RKO (cell line): ENCODE data around the gene THSD7B.

Source experiments
- DNase-seq: peaks from one replicate; pipeline ENCODE4 v3.0.0-alpha.2; 2016; ENCODE audit warnings: low spot score

Gene THSD7B

DNA sequence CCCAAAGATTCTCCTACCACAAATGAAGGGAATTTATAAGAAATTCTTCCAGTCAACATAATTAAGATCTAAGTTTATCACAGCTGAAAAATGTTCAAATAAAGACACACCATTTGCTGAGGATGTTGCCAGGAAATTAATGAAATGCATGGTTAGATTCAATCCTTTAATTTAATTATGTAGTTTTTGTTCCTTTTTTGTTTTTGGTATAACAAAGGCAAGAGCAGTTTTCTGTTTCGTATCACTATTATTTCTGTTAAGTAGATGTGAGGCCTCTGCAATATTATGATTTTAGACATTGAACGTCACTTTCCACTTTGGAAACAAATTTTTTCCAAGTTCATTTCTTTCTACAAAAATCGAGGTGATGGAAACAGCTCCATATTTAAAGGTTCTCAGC is 440.0 kb downstream of the THSD7B start:
- DNase-seq: no peak

- DNase-seq: no peak
These were observed 440.7 kb downstream of the THSD7B start for GRCh38 chr2:137206069-137206468.

GRCh38 chr2:137207030-137207429 is 441.7 kb downstream of the THSD7B start:
- DNase-seq: no peak

DNA sequence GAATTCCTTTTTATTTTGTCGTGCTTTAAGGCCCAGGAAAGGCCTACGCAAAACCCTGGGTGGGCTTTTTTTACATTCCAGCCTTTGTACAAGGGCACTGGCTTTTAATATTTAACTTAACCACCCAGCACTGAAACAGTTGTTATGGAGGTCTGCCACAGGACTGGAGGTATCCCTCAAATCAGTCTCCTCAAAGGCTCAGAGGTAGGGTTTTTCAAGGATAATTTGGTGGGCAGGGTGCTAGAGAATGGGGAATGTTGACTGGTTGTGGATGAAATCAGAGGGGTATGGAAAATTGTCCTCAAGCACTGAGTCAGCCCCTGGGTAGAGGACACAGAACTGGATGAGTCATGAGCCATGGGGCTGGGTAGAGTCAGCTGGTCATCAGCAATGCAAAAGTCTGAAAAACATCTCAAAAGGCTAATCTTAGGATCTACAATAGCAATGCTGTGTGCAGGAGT is 443.1 kb downstream of the THSD7B start:
- DNase-seq: peak; percentile 33

DNA sequence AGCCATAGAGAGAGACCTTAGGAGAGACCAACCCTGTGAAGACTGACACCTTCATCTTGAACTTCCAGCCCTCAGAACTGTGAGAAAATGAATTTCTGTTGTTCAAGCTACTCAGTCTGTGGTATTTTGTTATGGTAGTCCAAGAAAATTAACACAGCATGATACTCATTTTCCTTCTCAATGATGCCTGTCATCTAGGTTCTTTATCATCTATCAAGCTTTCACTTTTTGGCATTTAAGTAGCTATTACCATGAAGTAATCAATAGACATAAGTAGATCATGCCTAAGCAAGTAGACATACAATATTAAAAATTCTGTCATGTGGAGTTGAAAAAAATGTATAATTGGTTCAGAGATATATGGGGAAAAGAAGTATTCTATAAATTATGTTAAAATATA is 444.7 kb downstream of the THSD7B start:
- no peak for DNase-seq

- DNase-seq: no peak
These were observed 446.4 kb downstream of the THSD7B start for GRCh38 chr2:137211761-137212160.

- no peak for DNase-seq
These were observed 455.2 kb downstream of the THSD7B start for GRCh38 chr2:137220438-137220993.

DNA sequence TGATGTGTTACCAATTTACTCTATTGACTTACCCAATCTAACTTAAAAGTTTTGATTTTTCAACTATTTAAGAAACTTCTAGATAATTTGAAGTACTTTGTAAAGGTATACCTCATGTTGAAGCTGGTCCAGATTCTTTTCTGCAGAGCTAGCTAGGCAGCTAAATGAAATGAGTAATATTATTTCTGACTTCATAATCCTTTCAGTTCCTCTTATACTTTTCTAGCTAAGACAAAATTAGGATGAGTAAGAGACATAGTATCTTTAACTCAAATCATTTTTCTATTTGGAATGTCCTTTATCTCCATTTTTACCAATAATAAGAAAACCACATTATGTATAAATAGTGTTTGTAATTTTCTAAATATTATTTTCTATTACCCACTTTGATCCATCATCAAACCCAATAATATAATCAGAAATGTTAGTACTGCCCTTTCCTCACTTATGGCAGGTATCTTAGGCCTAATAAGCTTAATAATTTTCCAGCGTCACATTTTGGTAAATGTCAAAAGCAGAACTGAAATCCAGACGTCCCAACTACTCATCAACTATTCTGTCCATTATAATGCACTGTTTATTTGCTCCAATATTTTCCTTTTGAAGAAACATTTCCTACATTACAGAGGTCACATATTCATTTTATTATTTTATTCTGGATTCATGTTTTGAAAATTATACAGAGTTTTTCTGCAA is 456.6 kb downstream of the THSD7B start:
- no peak for DNase-seq

GRCh38 chr2:137223722-137224121 is 458.4 kb downstream of the THSD7B start:
- no peak for DNase-seq

DNA sequence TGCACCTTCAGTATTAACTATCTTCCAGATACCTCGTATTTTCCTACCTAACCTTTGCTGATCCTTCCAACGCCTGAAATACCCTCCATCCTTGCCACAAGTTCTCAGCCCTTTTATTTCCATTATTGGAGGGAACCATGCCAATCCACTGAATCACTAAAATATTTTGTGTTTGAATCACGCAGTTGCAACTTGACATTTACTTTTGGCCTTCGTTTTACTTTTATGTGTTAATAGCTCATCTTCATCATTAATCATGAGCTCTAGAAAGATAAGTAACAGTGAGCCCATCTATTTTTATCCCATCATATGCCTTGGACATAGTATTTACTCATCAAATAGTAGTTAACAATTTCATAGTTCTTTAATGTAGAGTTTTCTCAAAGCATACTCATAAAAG is 463.2 kb downstream of the THSD7B start:
- DNase-seq: peak; percentile 12

GRCh38 chr2:137229834-137230233 is 464.5 kb downstream of the THSD7B start:
- DNase-seq: no peak

DNA sequence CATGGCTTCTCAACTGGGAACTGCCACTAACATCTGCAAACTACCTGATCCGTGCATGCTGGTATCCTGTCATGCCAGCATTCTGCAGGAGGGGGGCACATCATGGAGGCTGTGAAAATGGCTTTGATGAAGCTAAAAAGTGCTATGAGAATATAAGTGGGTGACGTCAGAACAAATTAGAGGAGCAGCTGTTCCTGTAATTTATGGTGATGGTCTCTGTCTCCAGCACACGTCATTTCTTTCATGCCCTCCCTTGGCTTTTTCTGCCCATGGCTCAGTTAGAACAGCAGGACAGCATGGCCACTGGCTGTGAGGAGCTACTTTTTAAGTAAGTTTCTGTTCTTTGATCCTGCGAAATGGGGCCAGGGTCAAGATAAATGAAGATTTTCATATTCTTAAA is 466.3 kb downstream of the THSD7B start:
- no peak for DNase-seq

- no peak for DNase-seq
These were observed 466.7 kb downstream of the THSD7B start for GRCh38 chr2:137232076-137232475.

- no peak for DNase-seq
These were observed 467.7 kb downstream of the THSD7B start for GRCh38 chr2:137233091-137233490.

GRCh38 chr2:137237055-137237454 is 471.7 kb downstream of the THSD7B start:
- no peak for DNase-seq

DNA sequence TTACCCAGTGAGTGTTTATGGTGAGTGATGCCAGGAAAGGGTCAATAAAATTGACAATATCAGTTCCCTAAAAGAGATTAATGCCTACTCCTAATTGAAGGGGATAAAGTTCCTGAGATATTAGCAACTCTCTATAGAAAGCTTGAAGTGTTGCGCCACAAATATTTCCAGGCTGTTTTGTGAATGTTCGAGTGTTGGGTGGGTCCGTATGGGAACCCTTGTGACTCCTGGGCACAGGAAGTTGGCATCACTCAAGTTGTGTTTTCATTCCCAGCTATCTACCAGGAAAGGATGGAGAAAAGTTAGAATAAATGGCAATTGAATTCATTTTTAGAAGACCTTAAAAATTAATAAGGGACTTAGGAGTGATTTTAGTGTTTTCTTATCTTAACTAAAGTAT is 472.7 kb downstream of the THSD7B start:
- no peak for DNase-seq

GRCh38 chr2:137249463-137250130 is 484.3 kb downstream of the THSD7B start:
- DNase-seq: no peak

DNA sequence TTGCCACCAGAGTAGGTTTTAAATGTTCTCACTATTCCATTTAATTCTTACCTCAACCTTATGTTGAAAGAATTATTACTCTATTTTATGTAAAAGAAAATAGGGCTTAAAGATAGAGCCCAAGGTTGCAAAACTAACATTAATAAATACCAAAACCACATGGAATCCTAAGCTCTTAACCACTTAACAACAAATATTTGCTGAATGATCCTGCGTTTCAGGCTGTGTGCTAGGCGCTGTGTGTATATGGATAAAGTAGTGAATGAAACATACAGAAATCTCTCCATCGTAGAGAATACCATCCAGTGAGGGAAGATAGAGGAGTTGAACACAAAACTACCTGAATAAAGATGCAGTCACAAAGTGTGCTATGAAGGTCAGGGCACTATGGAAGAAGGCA is 485.1 kb downstream of the THSD7B start:
- no peak for DNase-seq

DNA sequence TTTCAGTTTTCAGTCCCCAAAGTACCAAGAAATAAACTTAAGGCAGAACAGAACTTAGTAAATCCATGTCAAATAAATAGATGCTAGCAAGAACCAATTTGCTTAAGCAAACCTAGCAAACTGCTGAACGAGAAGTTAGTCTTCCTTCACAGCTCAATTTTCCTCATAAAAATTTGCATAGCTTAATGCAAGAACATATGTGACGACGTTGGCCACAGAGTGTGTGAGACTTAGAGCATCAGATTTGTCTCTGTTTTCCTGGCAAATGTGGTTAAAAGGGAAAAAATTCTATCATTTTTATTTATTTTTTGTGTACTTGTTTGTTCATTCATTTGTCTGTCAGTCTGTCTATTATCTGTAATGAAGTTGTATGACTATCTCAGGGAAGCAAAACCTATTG is 485.7 kb downstream of the THSD7B start:
- no peak for DNase-seq

GRCh38 chr2:137252934-137253333 is 487.6 kb downstream of the THSD7B start:
- DNase-seq: peak; percentile 45

DNA sequence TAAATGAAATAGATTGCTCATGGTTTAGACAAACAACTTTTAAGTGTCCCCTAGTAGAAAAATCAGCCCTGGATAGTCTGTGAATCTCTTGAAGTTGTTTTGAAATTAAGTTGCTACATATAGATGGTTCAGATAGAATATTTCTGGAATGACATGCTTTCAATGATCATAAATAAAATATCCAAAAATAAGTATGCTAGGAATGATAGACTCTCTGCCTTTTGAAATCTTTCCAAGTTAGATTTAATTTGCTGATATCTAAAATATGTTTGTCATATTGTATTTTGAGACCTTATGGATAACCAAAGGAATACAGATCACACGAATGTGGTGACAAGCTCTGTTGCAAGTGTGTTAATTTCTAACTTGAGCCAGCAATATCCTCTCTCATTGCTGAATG is 488.7 kb downstream of the THSD7B start:
- no peak for DNase-seq

GRCh38 chr2:137255345-137255744 is 490.0 kb downstream of the THSD7B start:
- no peak for DNase-seq

GRCh38 chr2:137255990-137256389 is 490.6 kb downstream of the THSD7B start:
- peak; percentile 7 for DNase-seq
